ENCODE measurements around the gene PROK2. TPM values are rescaled to one million over a fixed set of nuclear protein-coding genes. Genes with fewer than 3 reads are reported as not detected.

PROK2 gene
- total and polyA plus RNA-seq, 4 donors = 0.24 to 0.84 (median 0.41) TPM

DNA sequence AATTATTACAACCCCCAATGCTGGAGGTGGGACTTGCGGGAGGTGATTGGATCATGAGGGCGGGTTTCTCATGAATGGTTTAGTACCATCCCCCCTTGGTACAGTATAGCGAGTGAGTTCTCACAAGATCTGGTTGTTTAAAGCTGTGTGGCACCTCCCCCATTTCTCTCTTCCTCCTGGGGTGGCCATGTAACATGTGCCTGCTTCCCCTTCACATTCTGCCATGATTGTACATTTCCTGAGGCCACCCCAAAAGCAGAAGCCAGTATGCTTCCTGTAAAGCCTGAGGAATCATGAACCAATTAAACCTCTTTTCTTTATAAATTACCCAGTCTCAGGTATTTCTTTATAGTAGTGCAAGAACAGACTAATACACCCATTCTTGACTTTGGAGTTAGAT is 20.3 kb upstream of the PROK2 start:
- Histone ChIP-seq H3K27ac (ENCODE audit: low read depth in 1 of 2, low read length in 2 of 2) (no peak overlapping the region), H3K27me3 (ENCODE audit: control insufficient read depth in 4 of 4, insufficient read depth in 4 of 4, low read length in 3 of 4) (peaks cover 0 to 9% (median under 1%) of the 10 kb centered on the region in 4 donors), H3K9me3 (ENCODE audit: control insufficient read depth in 4 of 4, low read length in 3 of 4) (no peaks in the 10 kb centered on the region), H3K9ac (ENCODE audit: low read depth in 1 of 2, low read length in 2 of 2) (no peak overlapping the region), H3K36me3 (ENCODE audit: control insufficient read depth in 4 of 4, insufficient read depth in 3 of 4, low read depth in 1 of 4, low read length in 3 of 4) (no peaks in the 10 kb centered on the region), H3K4me3 (ENCODE audit: low read depth in 1 of 3, low read length in 3 of 3) (no peak overlapping the region), H3K4me1 (ENCODE audit: control insufficient read depth in 4 of 4, insufficient read depth in 4 of 4, low read length in 3 of 4) (no peaks in the 10 kb centered on the region)
- DNase-seq (ENCODE audit: low spot score) = no peak
- 87% methylated on average over 3 of the region's 3 CpGs for WGBS
- TF ChIP-seq YY1 (IDR thresholded peaks at IDR 0.05) = peak; percentile 13
- TF ChIP-seq, protein P1, sequence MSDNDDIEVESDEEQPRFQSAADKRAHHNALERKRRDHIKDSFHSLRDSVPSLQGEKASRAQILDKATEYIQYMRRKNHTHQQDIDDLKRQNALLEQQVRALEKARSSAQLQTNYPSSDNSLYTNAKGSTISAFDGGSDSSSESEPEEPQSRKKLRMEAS (IDR thresholded peaks at IDR 0.05) = peak; percentile 18
- TF ChIP-seq, protein P2, sequence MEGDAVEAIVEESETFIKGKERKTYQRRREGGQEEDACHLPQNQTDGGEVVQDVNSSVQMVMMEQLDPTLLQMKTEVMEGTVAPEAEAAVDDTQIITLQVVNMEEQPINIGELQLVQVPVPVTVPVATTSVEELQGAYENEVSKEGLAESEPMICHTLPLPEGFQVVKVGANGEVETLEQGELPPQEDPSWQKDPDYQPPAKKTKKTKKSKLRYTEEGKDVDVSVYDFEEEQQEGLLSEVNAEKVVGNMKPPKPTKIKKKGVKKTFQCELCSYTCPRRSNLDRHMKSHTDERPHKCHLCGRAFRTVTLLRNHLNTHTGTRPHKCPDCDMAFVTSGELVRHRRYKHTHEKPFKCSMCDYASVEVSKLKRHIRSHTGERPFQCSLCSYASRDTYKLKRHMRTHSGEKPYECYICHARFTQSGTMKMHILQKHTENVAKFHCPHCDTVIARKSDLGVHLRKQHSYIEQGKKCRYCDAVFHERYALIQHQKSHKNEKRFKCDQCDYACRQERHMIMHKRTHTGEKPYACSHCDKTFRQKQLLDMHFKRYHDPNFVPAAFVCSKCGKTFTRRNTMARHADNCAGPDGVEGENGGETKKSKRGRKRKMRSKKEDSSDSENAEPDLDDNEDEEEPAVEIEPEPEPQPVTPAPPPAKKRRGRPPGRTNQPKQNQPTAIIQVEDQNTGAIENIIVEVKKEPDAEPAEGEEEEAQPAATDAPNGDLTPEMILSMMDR (IDR thresholded peaks at IDR 0.05; ENCODE audit: low read depth, low read length, missing input control) = no peak

- no peak for DNase-seq (ENCODE audit: low spot score)
- H3K36me3 ChIP-seq (ENCODE audit: control insufficient read depth in 4 of 4, insufficient read depth in 3 of 4, low read depth in 1 of 4, low read length in 3 of 4) = no peaks in the 10 kb centered on the region
- H3K9me3 ChIP-seq (ENCODE audit: control insufficient read depth in 4 of 4, low read length in 3 of 4) = no peaks in the 10 kb centered on the region
- H3K27ac ChIP-seq (ENCODE audit: low read depth in 1 of 2, low read length in 2 of 2) = no peak overlapping the region
- TF ChIP-seq, protein P3, sequence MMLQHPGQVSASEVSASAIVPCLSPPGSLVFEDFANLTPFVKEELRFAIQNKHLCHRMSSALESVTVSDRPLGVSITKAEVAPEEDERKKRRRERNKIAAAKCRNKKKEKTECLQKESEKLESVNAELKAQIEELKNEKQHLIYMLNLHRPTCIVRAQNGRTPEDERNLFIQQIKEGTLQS (IDR thresholded peaks at IDR 0.05) = no peak
- TF ChIP-seq YY1 (IDR thresholded peaks at IDR 0.05) (no peak), EGR1 (IDR thresholded peaks at IDR 0.05; ENCODE audit: low read depth in 2 of 2) (no peak), ZBTB33 (IDR thresholded peaks at IDR 0.05) (no peak), NR2F2 (IDR thresholded peaks at IDR 0.05) (no peak)
- H3K27me3 ChIP-seq (ENCODE audit: control insufficient read depth in 4 of 4, insufficient read depth in 4 of 4, low read length in 3 of 4) = peaks cover 0 to 13% (median under 1%) of the 10 kb centered on the region in 4 donors
- H3K4me3 ChIP-seq (ENCODE audit: low read depth in 1 of 3, low read length in 3 of 3) = no peak overlapping the region
- 81% methylated on average over 3 of the region's 3 CpGs for WGBS
- no peaks in the 10 kb centered on the region for H3K4me1 ChIP-seq (ENCODE audit: control insufficient read depth in 4 of 4, insufficient read depth in 4 of 4, low read length in 3 of 4)
- no peak overlapping the region for H3K9ac ChIP-seq (ENCODE audit: low read depth in 1 of 2, low read length in 2 of 2)
These were observed 18.3 kb upstream of the PROK2 start for GRCh38 chr3:71803248-71803647.

- H3K27me3 ChIP-seq (ENCODE audit: control insufficient read depth in 4 of 4, insufficient read depth in 4 of 4, low read length in 3 of 4) = peaks cover 0 to 13% (median under 1%) of the 10 kb centered on the region in 4 donors
- no peak overlapping the region for H3K4me3 ChIP-seq (ENCODE audit: low read depth in 1 of 3, low read length in 3 of 3)
- H3K36me3 ChIP-seq (ENCODE audit: control insufficient read depth in 4 of 4, insufficient read depth in 3 of 4, low read depth in 1 of 4, low read length in 3 of 4) = no peaks in the 10 kb centered on the region
- no peak overlapping the region for H3K27ac ChIP-seq (ENCODE audit: low read depth in 1 of 2, low read length in 2 of 2)
- no peak overlapping the region for H3K9ac ChIP-seq (ENCODE audit: low read depth in 1 of 2, low read length in 2 of 2)
- DNase-seq (ENCODE audit: low spot score) = no peak
- WGBS = 88% methylated on average over 2 of the region's 2 CpGs
- H3K9me3 ChIP-seq (ENCODE audit: control insufficient read depth in 4 of 4, low read length in 3 of 4) = no peaks in the 10 kb centered on the region
- no peaks in the 10 kb centered on the region for H3K4me1 ChIP-seq (ENCODE audit: control insufficient read depth in 4 of 4, insufficient read depth in 4 of 4, low read length in 3 of 4)
- TF ChIP-seq FOXA2 (IDR thresholded peaks at IDR 0.05) (no peak), TAF1 (conservative IDR thresholded peaks at IDR 0.05) (no peak), HNF4A (conservative IDR thresholded peaks at IDR 0.05) (no peak), NR2F2 (IDR thresholded peaks at IDR 0.05) (no peak), ZBTB33 (IDR thresholded peaks at IDR 0.05) (no peak), EGR1 (IDR thresholded peaks at IDR 0.05; ENCODE audit: low read depth in 2 of 2) (no peak), SP1 (IDR thresholded peaks at IDR 0.05) (no peak), JUND (IDR thresholded peaks at IDR 0.05) (no peak), YY1 (IDR thresholded peaks at IDR 0.05) (no peak), RXRA (IDR thresholded peaks at IDR 0.05) (no peak)
- TF ChIP-seq, protein P3 (IDR thresholded peaks at IDR 0.05) = no peak
- TF ChIP-seq, protein P2 (IDR thresholded peaks at IDR 0.05; ENCODE audit: low read depth, low read length, missing input control) = no peak
- TF ChIP-seq, protein P4, sequence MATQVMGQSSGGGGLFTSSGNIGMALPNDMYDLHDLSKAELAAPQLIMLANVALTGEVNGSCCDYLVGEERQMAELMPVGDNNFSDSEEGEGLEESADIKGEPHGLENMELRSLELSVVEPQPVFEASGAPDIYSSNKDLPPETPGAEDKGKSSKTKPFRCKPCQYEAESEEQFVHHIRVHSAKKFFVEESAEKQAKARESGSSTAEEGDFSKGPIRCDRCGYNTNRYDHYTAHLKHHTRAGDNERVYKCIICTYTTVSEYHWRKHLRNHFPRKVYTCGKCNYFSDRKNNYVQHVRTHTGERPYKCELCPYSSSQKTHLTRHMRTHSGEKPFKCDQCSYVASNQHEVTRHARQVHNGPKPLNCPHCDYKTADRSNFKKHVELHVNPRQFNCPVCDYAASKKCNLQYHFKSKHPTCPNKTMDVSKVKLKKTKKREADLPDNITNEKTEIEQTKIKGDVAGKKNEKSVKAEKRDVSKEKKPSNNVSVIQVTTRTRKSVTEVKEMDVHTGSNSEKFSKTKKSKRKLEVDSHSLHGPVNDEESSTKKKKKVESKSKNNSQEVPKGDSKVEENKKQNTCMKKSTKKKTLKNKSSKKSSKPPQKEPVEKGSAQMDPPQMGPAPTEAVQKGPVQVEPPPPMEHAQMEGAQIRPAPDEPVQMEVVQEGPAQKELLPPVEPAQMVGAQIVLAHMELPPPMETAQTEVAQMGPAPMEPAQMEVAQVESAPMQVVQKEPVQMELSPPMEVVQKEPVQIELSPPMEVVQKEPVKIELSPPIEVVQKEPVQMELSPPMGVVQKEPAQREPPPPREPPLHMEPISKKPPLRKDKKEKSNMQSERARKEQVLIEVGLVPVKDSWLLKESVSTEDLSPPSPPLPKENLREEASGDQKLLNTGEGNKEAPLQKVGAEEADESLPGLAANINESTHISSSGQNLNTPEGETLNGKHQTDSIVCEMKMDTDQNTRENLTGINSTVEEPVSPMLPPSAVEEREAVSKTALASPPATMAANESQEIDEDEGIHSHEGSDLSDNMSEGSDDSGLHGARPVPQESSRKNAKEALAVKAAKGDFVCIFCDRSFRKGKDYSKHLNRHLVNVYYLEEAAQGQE (IDR thresholded peaks at IDR 0.05) = no peak
These were observed 17.0 kb upstream of the PROK2 start for GRCh38 chr3:71801986-71802385.
